Fibroblast of lung (primary cell): ENCODE measurements around the gene KLK8. TPM values are rescaled to one million over a fixed set of nuclear protein-coding genes. Genes with fewer than 3 reads are reported as not detected.

Experiments
- DNase-seq, 2 donors: peaks; one replicate each; pipeline versions ENCODE4 v3.0.0 to v3.0.0-alpha.2; 2010; ENCODE audit warnings: low read depth in 2 of 2
- H2AFZ ChIP-seq: 2 replicates; pipeline ENCODE4 v1.5.1; 2012; ENCODE audit warnings: low read length, control low read depth, inconsistent platforms
- H3K27ac ChIP-seq: 2 replicates; pipeline ENCODE4 v1.5.1; 2011; ENCODE audit warnings: low read length, control low read depth; ENCODE audit not compliant: insufficient read depth
- H3K27me3 ChIP-seq: 2 replicates; pipeline ENCODE4 v1.5.1; 2011; ENCODE audit warnings: mild to moderate bottlenecking, low read length; ENCODE audit not compliant: control insufficient read depth, insufficient read depth
- H3K36me3 ChIP-seq: 2 replicates; pipeline ENCODE4 v1.5.1; 2011; ENCODE audit warnings: low read length; ENCODE audit not compliant: control insufficient read depth, insufficient read depth
- H3K4me1 ChIP-seq: 2 replicates; pipeline ENCODE4 v1.5.1; 2011; ENCODE audit warnings: low read length; ENCODE audit not compliant: control insufficient read depth, insufficient read depth; ENCODE audit errors: extremely low read depth
- H3K4me2 ChIP-seq: 2 replicates; pipeline ENCODE4 v1.5.1; 2011; ENCODE audit warnings: low read length, control low read depth; ENCODE audit not compliant: insufficient read depth; ENCODE audit errors: extremely low read depth
- H3K4me3 ChIP-seq, 4 experiments: fragments of 200-600 bp in 1 of 4; sonication (generic) in 1 of 4; replicated peaks in 1 of 4; 2 replicates each; pipeline ENCODE4 v1.5.1; 2011 to 2016; ENCODE audit warnings: low read length in 4 of 4, low read depth in 3 of 4, mild to moderate bottlenecking in 3 of 4, control low read depth in 2 of 4, inconsistent platforms in 1 of 4, mixed read lengths in 1 of 4; ENCODE audit not compliant: insufficient read depth in 1 of 4; ENCODE audit errors: control extremely low read depth in 1 of 4
- H3K79me2 ChIP-seq: 2 replicates; pipeline ENCODE4 v1.5.1; 2012; ENCODE audit warnings: mild to moderate bottlenecking, low read length, inconsistent platforms; ENCODE audit not compliant: control insufficient read depth, insufficient read depth
- H3K9ac ChIP-seq: 2 replicates; pipeline ENCODE4 v1.5.1; 2011; ENCODE audit warnings: mild to moderate bottlenecking, low read length, control low read depth; ENCODE audit not compliant: insufficient read depth
- H3K9me3 ChIP-seq: 2 replicates; pipeline ENCODE4 v1.5.1; 2012; ENCODE audit warnings: low read depth, low read length; ENCODE audit not compliant: control insufficient read depth, insufficient read depth
- H4K20me1 ChIP-seq: 2 replicates; pipeline ENCODE4 v1.5.1; 2011; ENCODE audit warnings: low read length; ENCODE audit not compliant: control insufficient read depth, insufficient read depth; ENCODE audit errors: extremely low read depth
- CTCF ChIP-seq, 2 donors: IDR thresholded peaks in 1 of 2; conservative IDR thresholded peaks in 1 of 2; 1 replicate in 1 of 2; 2 replicates in 1 of 2; pipeline ENCODE4 v1.5.1; 2011 to 2012; ENCODE audit warnings: low read length in 2 of 2, control low read depth in 1 of 2, inconsistent platforms in 1 of 2, low read depth in 1 of 2, mild to moderate bottlenecking in 1 of 2
- EZH2 ChIP-seq: IDR thresholded peaks from 2 replicates; pipeline ENCODE4 v1.5.1; 2012; ENCODE audit warnings: low read length, control low read depth, mild to moderate bottlenecking; ENCODE audit errors: missing control alignments
- polyA plus RNA-seq, 2 donors: library from polyadenylated mRNA; depleted of rRNA in 1 of 2; stranded (reverse) in 1 of 2; unstranded in 1 of 2; fragments of >200 nt; gene quantifications; 2 replicates each; pipeline ENCODE4 v1.2.1, GENCODE V29; 2011 to 2012; ENCODE audit warnings: missing spikeins in 1 of 2
- total RNA-seq: library from RNA; depleted of rRNA; stranded (reverse); fragments of >200 nt; gene quantifications from 2 replicates; pipeline ENCODE4 v1.2.1, GENCODE V29; 2014

Gene KLK8
- total and polyA plus RNA-seq, 2 donors (not counting 1 experiment from before 2014, with no cell fraction given) = not detected

- Histone ChIP-seq H3K79me2 (no peaks in the 10 kb centered on the region), H3K9me3 (no peaks in the 10 kb centered on the region), H3K4me3 (no peak overlapping the region), H3K4me1 (no peaks in the 10 kb centered on the region), H3K36me3 (no peaks in the 10 kb centered on the region), H3K9ac (no peak overlapping the region), H4K20me1 (no peaks in the 10 kb centered on the region), H3K27me3 (no peaks in the 10 kb centered on the region), H3K27ac (no peak overlapping the region), H3K4me2 (no peak overlapping the region), H2AFZ (no peak overlapping the region)
- TF ChIP-seq EZH2 (no peak), CTCF (conservative IDR thresholded peaks at IDR 0.05 in 1 of 2, IDR thresholded peaks at IDR 0.05 in 1 of 2; ENCODE audit: low read depth in 1 of 2, low read length in 2 of 2) (no peak)
- no peak for DNase-seq
Measured at GRCh38 chr19:50979758-50980157, 21.6 kb downstream of the KLK8 start.

DNA sequence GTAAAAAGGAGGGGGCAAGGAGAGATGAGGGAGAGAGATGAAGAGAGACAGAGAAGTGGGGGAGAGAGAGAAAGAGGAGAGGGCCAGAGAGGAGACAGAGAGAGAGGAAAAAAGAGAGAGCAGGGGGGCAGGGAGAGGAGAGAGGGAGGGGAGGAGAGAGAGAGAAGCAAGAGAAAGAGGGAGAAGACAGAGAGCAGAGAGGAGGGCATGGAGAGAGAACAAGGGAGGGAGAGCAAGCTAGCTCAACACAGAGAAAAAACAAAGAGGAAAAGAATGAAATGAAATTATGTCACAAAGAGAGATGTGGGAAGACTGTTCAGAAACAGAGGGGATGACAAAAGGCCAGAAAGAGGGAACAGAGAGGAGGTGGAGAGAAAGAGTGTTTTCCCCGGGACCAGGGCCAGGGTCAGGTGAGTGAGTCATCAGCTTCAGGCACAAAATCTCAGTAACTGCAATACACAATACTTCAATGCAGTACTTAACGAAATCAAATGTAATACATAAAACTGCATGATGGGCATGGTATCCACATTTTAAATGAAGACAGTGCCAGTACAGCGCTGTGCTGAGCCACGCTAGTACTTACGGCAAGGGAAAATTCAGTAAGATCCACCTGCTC lies 22.5 kb downstream of the KLK8 start:
- no peak overlapping the region for H3K9ac ChIP-seq
- no peaks in the 10 kb centered on the region for H3K27me3 ChIP-seq
- no peak overlapping the region for H3K4me3 ChIP-seq
- no peaks in the 10 kb centered on the region for H3K9me3 ChIP-seq
- no peak overlapping the region for H3K4me2 ChIP-seq
- no peaks in the 10 kb centered on the region for H3K79me2 ChIP-seq
- H4K20me1 ChIP-seq = no peaks in the 10 kb centered on the region
- H3K4me1 ChIP-seq = no peaks in the 10 kb centered on the region
- TF ChIP-seq CTCF (conservative IDR thresholded peaks at IDR 0.05 in 1 of 2, IDR thresholded peaks at IDR 0.05 in 1 of 2; ENCODE audit: low read depth in 1 of 2, low read length in 2 of 2) = no peak
- no peak for TF ChIP-seq EZH2
- H3K27ac ChIP-seq = no peak overlapping the region
- no peaks in the 10 kb centered on the region for H3K36me3 ChIP-seq
- DNase-seq = no peak
- no peak overlapping the region for H2AFZ ChIP-seq

DNA sequence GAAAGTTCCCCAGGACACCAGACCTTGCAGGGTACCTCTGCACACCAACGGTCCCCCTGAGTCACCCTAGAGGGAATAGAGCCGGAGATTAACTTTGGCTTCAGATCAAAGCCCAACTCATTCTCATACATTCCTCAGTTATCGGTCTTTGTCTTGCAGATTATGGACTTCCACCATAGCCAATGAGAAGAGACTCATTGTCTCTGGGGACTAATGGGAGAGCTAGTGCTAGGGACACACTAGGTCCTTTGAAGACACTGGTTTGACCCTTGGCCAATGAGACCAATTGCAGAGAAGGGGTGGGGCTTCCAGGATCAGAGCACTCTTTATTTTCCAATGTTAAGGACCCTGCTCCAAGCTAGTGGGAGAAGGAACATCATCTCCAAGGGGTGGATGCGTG lies 23.8 kb downstream of the KLK8 start:
- TF ChIP-seq EZH2 = no peak
- TF ChIP-seq CTCF (conservative IDR thresholded peaks at IDR 0.05 in 1 of 2, IDR thresholded peaks at IDR 0.05 in 1 of 2; ENCODE audit: low read depth in 1 of 2, low read length in 2 of 2) = no peak
- no peaks in the 10 kb centered on the region for H3K4me1 ChIP-seq
- H4K20me1 ChIP-seq = no peaks in the 10 kb centered on the region
- H3K36me3 ChIP-seq = no peaks in the 10 kb centered on the region
- no peaks in the 10 kb centered on the region for H3K9me3 ChIP-seq
- H3K27me3 ChIP-seq = no peaks in the 10 kb centered on the region
- no peaks in the 10 kb centered on the region for H3K79me2 ChIP-seq
- H3K9ac ChIP-seq = no peak overlapping the region
- no peak overlapping the region for H2AFZ ChIP-seq
- no peak for DNase-seq
- H3K4me3 ChIP-seq = no peak overlapping the region
- no peak overlapping the region for H3K4me2 ChIP-seq
- no peak overlapping the region for H3K27ac ChIP-seq
